HCT116 (cell line): Measurements from ENCODE around the gene PAQR8. TPM values are rescaled to one million over a fixed set of nuclear protein-coding genes. Genes with fewer than 3 reads are reported as not detected.

Experiments used
- ATAC-seq: fragments of 200-7000 bp; cut with Tn5 transposase; 2 replicates; pipeline ENCODE4 v1.9.1; 2020; ENCODE audit warnings: mild to moderate bottlenecking, moderate library complexity
- BruUV-seq: library from RNA; stranded (reverse); fragments of 400-500 nt; replicated peaks from 2 replicates; lab custom pipeline; 2021; lab: Mats Ljungman, UMichigan
- CTCF ChIA-PET: fragments of 300-600 bp; sonication (Branson Sonifier 250); formaldehyde crosslinking; loops from one replicate; lab custom pipeline; 2021; ENCODE audit warnings: antibody characterized with exemption; lab: Charles Lee
- POLR2A ChIA-PET: fragments of 300-600, 350-600 bp; sonication (Branson Sonifier 250); formaldehyde crosslinking; loops from one replicate; lab custom pipeline; 2021; ENCODE audit warnings: antibody characterized with exemption; lab: Charles Lee
- RAD21 ChIA-PET, 2 experiments: fragments of 300-600 bp; sonication (Branson Sonifier 250); formaldehyde crosslinking; loops; one replicate each; lab custom pipeline; 2023; ENCODE audit warnings: low total read pairs in 2 of 2; ENCODE audit not compliant: uncharacterized antibody in 2 of 2, unreplicated experiment in 2 of 2, low non-redundant PET in 1 of 2; lab: Charles Lee
- DNase-seq: peaks from one replicate; pipeline ENCODE4 v3.0.0-alpha.2; 2010; ENCODE audit warnings: low read depth, low spot score
- H2AFZ ChIP-seq: fragments of 200-600 bp; shearing (Covaris generic), sonication (generic); 2 replicates; pipeline ENCODE4 v1.6.1; 2017; ENCODE audit warnings: low read depth, mixed run types, mixed read lengths, antibody characterized with exemption, low read length; ENCODE audit not compliant: poor library complexity, severe bottlenecking
- H3K27ac ChIP-seq: 2 replicates; pipeline ENCODE4 v1.5.1; 2012; ENCODE audit warnings: low read depth, low read length
- H3K27me3 ChIP-seq: fragments of 200-600 bp; sonication (generic); 2 replicates; pipeline ENCODE4 v1.6.1; 2016; ENCODE audit warnings: mixed run types, low read length, mixed read lengths; ENCODE audit not compliant: insufficient read depth
- H3K36me3 ChIP-seq, 2 experiments: fragments of 200-500 bp in 1 of 2; fragments of 200-600 bp in 1 of 2; sonication (Bioruptor generic) in 1 of 2; sonication (generic) in 1 of 2; 2 replicates each; pipeline versions ENCODE4 v1.5.1 to v1.6.1; 2014 to 2016; ENCODE audit warnings: low read length in 2 of 2, inconsistent platforms in 1 of 2, mixed read lengths in 1 of 2, mixed run types in 1 of 2; ENCODE audit not compliant: insufficient read depth in 2 of 2, control insufficient read depth in 1 of 2
- H3K4me1 ChIP-seq, 2 experiments: fragments of 200-600 bp in 1 of 2; sonication (generic) in 1 of 2; 2 replicates each; pipeline versions ENCODE4 v1.5.1 to v1.6.1; 2012 to 2017; ENCODE audit warnings: low read length in 2 of 2, inconsistent platforms in 1 of 2, mild to moderate bottlenecking in 1 of 2, mixed read lengths in 1 of 2, mixed run types in 1 of 2, moderate library complexity in 1 of 2; ENCODE audit not compliant: insufficient read depth in 2 of 2, control insufficient read depth in 1 of 2
- H3K4me2 ChIP-seq: fragments of 200-600 bp; sonication (generic); 2 replicates; pipeline ENCODE4 v1.6.1; 2017; ENCODE audit warnings: mixed run types, low read length, mixed read lengths
- H3K4me3 ChIP-seq, 2 experiments: fragments of 200-600 bp in 1 of 2; sonication (generic) in 1 of 2; replicated peaks in 1 of 2; 2 replicates each; pipeline ENCODE4 v1.5.1; 2011 to 2016; ENCODE audit warnings: low read length in 2 of 2, control low read depth in 1 of 2, low read depth in 1 of 2, mild to moderate bottlenecking in 1 of 2, mixed read lengths in 1 of 2, mixed run types in 1 of 2
- H3K79me2 ChIP-seq: fragments of 200-600 bp; sonication (generic); 2 replicates; pipeline ENCODE4 v1.6.1; 2017; ENCODE audit warnings: mild to moderate bottlenecking, mixed run types, low read length, moderate library complexity, mixed read lengths; ENCODE audit not compliant: insufficient read depth
- H3K9ac ChIP-seq: fragments of 200-600 bp; sonication (generic); 2 replicates; pipeline ENCODE4 v1.6.1; 2016; ENCODE audit warnings: low read length, mixed read lengths
- H3K9me2 ChIP-seq: fragments of 200-600 bp; sonication (generic), shearing (Covaris generic); 2 replicates; pipeline ENCODE4 v1.6.1; 2017; ENCODE audit warnings: mixed run types, mild to moderate bottlenecking, moderate library complexity; ENCODE audit not compliant: insufficient read depth
- H3K9me3 ChIP-seq, 2 experiments: fragments of 200-500 bp in 1 of 2; fragments of 200-600 bp in 1 of 2; sonication (Bioruptor generic) in 1 of 2; sonication (generic) in 1 of 2; 2 replicates each; pipeline ENCODE4 v1.6.1; 2014 to 2017; ENCODE audit warnings: low read length in 2 of 2, mixed read lengths in 2 of 2, inconsistent platforms in 1 of 2, low read depth in 1 of 2, mild to moderate bottlenecking in 1 of 2, mixed run types in 1 of 2, moderate library complexity in 1 of 2; ENCODE audit not compliant: control insufficient read depth in 1 of 2, insufficient read depth in 1 of 2
- H4K20me1 ChIP-seq: fragments of 200-600 bp; sonication (generic), shearing (Covaris generic); 2 replicates; pipeline ENCODE4 v1.6.1; 2017; ENCODE audit warnings: mixed run types, mild to moderate bottlenecking, moderate library complexity; ENCODE audit not compliant: insufficient read depth
- ATF3 ChIP-seq: IDR thresholded peaks from 2 replicates; pipeline ENCODE4 v1.6.1; 2012
- CEBPB ChIP-seq: IDR thresholded peaks from 2 replicates; pipeline ENCODE4 v1.6.1; 2012; ENCODE audit warnings: low read depth
- ELF1 ChIP-seq: IDR thresholded peaks from 2 replicates; pipeline ENCODE4 v1.6.1; 2012; ENCODE audit warnings: low read depth, borderline replicate concordance
- EZH2phosphoT487 ChIP-seq: fragments of 200-600 bp; IDR thresholded peaks from 2 replicates; pipeline ENCODE4 v1.6.1; 2018; ENCODE audit warnings: antibody characterized with exemption, borderline replicate concordance
- FOSL1 ChIP-seq: IDR thresholded peaks from 2 replicates; pipeline ENCODE4 v1.6.1; 2012; ENCODE audit warnings: low read depth
- JUND ChIP-seq: IDR thresholded peaks from 2 replicates; pipeline ENCODE4 v1.6.1; 2012
- MAX ChIP-seq: IDR thresholded peaks from 2 replicates; pipeline ENCODE4 v1.6.1; 2012
- REST ChIP-seq: IDR thresholded peaks from 2 replicates; pipeline ENCODE4 v1.6.1; 2012; ENCODE audit warnings: low read depth
- SIN3A ChIP-seq: IDR thresholded peaks from 2 replicates; pipeline ENCODE4 v1.6.1; 2012; ENCODE audit warnings: low read depth
- TCF7L2 ChIP-seq: IDR thresholded peaks from 2 replicates; pipeline ENCODE4 v1.7.0; 2011; ENCODE audit warnings: borderline replicate concordance, inconsistent platforms; ENCODE audit not compliant: insufficient read depth, insufficient read length; ENCODE audit errors: extremely low read depth
- YY1 ChIP-seq: IDR thresholded peaks from 2 replicates; pipeline ENCODE4 v1.6.1; 2011; ENCODE audit warnings: low read length, low read depth, moderate library complexity, mild to moderate bottlenecking; ENCODE audit not compliant: insufficient replicate concordance; ENCODE audit errors: extremely low read depth
- ZFX ChIP-seq: fragments of 450-650 bp; IDR thresholded peaks from 2 replicates; pipeline ENCODE4 v1.6.1; 2017
- ZNF274 ChIP-seq: fragments of 200-500 bp; sonication (Bioruptor generic); IDR thresholded peaks from 2 replicates; pipeline ENCODE4 v1.6.1; 2014; ENCODE audit warnings: mild to moderate bottlenecking, low read depth, low read length, inconsistent platforms
- intact Hi-C: fragments of 100-400 bp; cut with micrococcal nuclease; formaldehyde crosslinking; loops from 2 replicates; pipeline ENCODE4 v1.10.0; 2022
- total RNA-seq: library from RNA; stranded (reverse); gene quantifications from one replicate; pipeline ENCODE4 v1.2.1, GENCODE V29; 2021; ENCODE audit not compliant: unreplicated experiment

The PAQR8 gene
- total RNA-seq, 1 experiment from 2014 or later, result 5.9 TPM

- TF ChIP-seq ATF3 (no peak), ELF1 (no peak)
These were observed 73.4 kb downstream of the PAQR8 start (continued) for GRCh38 chr6:52435345-52435744.

GRCh38 chr6:52438926-52439325 is 77.0 kb downstream of the PAQR8 start:
- TF ChIP-seq MAX (no peak), EZH2phosphoT487 (no peak), ELF1 (no peak), SIN3A (no peak), REST (no peak), ZFX (no peak), YY1 (no peak), CEBPB (no peak), FOSL1 (no peak), TCF7L2 (no peak), ZNF274 (no peak), JUND (no peak)
- H3K9me3 ChIP-seq, result no peaks in the 10 kb centered on the region
- no peak overlapping the region for H3K27ac ChIP-seq
- no peaks in the 10 kb centered on the region for H3K36me3 ChIP-seq
- no peak overlapping the region for H3K4me2 ChIP-seq
- ChIA-PET CTCF (no interaction called here), RAD21 (no interaction called here), POLR2A (no interaction called here)
- H3K9me2 ChIP-seq, result no peaks in the 10 kb centered on the region
- H2AFZ ChIP-seq, result no peak overlapping the region
- H3K27me3 ChIP-seq, result no peaks in the 10 kb centered on the region
- DNase-seq (no peak), ATAC-seq (no peak)
- intact Hi-C loops, result no loop called here
- no peak overlapping the region for H3K9ac ChIP-seq
- H3K79me2 ChIP-seq, result no peaks in the 10 kb centered on the region
- H3K4me3 ChIP-seq, result no peak overlapping the region
- BruUV-seq, result no TSS peak
- no peaks in the 10 kb centered on the region for H3K4me1 ChIP-seq
- H4K20me1 ChIP-seq, result no peaks in the 10 kb centered on the region
